ENCODE results near the gene DCLRE1B.
A peak's percentile ranks its signal among the peaks of the same experiment; 100 is the strongest.
"Not testable (repeated sequence)": the region's sequence is repeated elsewhere in the genome, so short reads cannot be mapped to it uniquely, and the experiment has no call there.

DCLRE1B gene

GRCh38 chr1:113928941-113929749 is 24.0 kb downstream of the DCLRE1B start, which contains the start of gene HIPK1:
TSS of gene HIPK1 (plus strand) at chr1:113929324.
- peak; percentile 89 for DNase-seq

- peak; percentile 31 for DNase-seq
These were observed 24.8 kb downstream of the DCLRE1B start for GRCh38 chr1:113929750-113930498.

GRCh38 chr1:113930499-113931161 is 25.5 kb downstream of the DCLRE1B start:
- DNase-seq: peak; percentile 13

DNA sequence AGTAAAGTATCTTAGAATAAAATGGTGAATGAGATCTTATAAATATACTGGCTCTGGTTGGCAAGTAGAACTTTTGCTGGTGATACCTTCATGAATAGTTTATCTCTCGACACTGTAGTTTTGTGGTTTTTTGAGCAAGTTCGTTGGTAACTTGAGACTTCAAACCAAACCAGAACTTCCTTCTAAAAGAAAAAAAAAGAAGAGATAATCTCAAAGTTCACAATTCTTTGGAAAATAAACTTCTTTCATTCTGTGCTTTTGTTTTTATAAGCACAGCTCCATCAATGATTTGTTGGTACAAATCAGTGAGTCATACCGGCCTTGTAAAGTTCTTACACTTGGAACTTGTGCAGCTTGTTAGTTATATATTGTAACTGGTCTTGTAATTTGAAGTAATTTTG is 26.3 kb downstream of the DCLRE1B start:
- no peak for DNase-seq

DNA sequence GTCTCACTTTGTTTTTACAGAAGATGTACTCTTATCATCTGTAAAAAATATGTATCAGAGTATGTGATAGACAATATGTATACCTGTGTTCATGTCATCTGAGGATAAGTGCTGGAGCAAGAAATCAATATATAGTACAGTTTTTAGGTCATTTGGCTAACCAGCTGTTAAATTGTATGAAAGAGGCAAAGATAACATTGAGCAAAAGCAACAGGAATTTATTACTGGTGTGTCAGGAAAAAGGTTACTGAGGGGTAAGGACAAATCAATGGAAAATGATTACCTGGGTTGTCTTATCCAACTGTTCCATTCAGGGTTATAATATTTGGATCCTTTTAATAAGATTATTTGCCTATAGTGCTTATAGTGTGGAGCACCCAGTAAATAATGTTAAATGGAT is 28.9 kb downstream of the DCLRE1B start:
- DNase-seq: no peak

GRCh38 chr1:113934511-113935055 is 29.5 kb downstream of the DCLRE1B start:
- DNase-seq: no peak

GRCh38 chr1:113935176-113935575 is 30.1 kb downstream of the DCLRE1B start:
- DNase-seq: no peak

DNA sequence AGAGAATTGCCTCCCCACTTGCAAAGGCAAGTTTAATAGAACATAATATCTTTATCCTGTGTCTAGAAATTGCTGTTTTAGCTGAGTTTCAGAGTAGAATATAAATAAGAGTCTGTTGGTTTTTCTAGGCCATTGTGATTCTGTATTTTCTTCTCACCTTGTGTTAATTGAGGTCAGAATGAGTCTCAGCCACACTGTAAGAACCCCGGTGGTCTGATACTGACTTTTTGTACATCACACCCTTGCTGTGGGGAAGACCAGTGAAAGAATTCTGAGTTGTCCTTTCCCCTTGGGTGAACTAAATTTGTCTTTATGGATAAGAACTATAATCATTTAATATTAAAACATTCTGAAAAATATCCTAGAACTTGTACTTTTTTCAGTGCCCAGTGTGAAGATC is 30.8 kb downstream of the DCLRE1B start:
- DNase-seq: no peak

DNA sequence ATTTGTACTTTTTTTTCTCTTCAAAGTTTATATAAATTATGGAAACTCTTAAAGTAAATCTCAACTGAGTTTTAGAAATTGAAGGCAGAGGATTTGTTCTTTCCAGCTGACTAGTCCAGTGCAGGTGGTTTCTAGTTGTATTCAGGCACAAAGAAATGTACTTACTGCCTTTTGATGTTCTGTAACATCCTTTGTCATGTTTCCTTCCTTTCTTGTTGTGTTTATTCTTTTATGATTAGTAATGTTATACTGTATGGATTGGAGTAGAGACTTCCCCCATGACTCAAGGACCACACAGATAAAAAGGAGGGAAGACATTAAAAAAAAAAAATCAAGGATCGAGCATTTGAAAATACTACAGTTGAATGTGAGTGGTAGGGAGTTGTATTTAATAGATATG is 32.0 kb downstream of the DCLRE1B start:
- DNase-seq: no peak

GRCh38 chr1:113938192-113938591 is 33.1 kb downstream of the DCLRE1B start:
- no peak for DNase-seq

- DNase-seq: no peak
These were observed 35.5 kb downstream of the DCLRE1B start for GRCh38 chr1:113940365-113941244.

- no peak for DNase-seq
These were observed 36.1 kb downstream of the DCLRE1B start for GRCh38 chr1:113941245-113941559.

- no peak for DNase-seq
These were observed 37.4 kb downstream of the DCLRE1B start for GRCh38 chr1:113942527-113942926.

GRCh38 chr1:113943028-113943811 is 38.1 kb downstream of the DCLRE1B start:
- no peak for DNase-seq

DNA sequence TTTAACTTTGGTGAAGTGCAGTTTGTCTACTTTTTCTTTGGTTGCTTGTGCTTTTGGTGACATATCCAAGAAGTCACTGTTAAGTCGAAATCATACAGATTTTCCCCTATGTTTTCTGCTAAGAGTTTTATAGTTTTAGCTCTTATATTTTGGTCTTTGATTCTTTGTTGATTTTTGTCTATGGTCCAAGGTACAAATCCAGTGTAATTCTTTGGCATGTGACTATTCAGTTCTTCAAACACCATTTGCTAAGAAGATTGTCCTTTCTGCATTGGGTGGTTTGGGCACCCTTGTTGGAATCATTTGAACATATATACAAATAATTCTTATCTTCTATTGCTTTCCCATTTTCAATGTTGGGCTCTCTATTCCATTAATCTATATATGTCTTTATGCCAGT is 40.2 kb downstream of the DCLRE1B start:
- DNase-seq: no peak

GRCh38 chr1:113946112-113946511 is 41.0 kb downstream of the DCLRE1B start:
- no peak for DNase-seq

DNA sequence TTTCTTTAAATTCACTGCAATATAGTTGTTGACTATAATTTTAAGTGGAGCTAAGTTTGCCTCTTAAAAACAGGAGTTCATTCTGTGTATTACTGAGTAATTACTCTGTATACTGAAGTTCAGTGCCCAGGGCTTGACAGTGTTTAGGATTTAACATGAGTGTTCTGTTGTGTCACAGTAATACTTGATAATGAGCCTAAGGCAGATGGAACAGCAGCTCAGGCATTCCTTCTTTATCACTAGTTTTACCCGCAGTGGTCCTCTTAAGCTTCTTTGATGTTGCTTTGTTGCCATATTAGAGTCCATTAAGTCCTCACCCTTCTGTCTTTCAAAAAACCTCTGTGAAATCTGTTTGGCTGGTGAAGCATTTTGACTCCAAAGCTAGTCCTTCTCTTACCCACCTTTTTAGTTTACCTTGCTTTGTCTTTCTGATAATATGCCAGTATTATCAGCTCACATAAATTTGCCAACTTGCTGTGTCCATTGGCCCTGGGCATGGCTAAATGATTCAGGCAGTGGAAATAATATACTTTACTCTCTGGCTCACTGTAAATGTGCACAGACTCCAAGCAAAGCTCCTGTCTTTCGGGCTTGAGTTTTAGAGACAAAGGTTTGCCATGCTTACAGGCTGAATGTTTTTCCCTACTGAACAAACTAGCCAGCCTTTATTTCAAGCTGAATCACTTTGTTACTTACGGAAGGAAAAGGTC is 41.7 kb downstream of the DCLRE1B start:
- DNase-seq: no peak

GRCh38 chr1:113947388-113948107 is 42.4 kb downstream of the DCLRE1B start:
- no peak for DNase-seq

- DNase-seq: not testable (repeated sequence)
These were observed 43.0 kb downstream of the DCLRE1B start for GRCh38 chr1:113948151-113948550.

DNA sequence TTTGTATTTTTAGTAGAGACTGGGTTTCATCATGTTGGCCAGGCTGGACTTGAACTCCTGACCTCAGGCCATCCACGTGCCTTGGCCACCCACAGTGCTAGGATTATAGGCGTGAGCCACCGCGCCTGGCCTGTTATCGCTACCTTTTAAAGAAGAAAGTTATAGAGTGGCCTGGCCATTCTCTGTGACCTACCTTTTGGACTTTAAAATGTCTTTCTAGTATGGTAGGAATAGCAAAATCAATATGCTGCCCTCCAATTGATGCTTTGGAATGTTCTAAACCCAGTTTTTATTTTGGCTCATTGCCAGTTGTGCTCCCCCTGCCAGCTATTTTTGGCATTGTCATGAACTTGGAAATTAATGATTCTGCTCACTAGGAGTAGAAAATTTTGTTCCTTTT is 43.9 kb downstream of the DCLRE1B start:
- no peak for DNase-seq

All from NCI-H1105 treated with DMSO at 0.1 percent for 48 hours (cell line).